Activated CD4-positive, alpha-beta T cell treated with anti-CD3 and anti-CD28 coated beads, Interleukin-2, amount 10 ng/mL, durations not matched to agents 24 days and 14 days (primary cell): ENCODE measurements around the gene ARF4. TPM values are rescaled to one million over a fixed set of nuclear protein-coding genes. Genes with fewer than 3 reads are reported as not detected.
A peak's percentile ranks its signal among the peaks of the same experiment; 100 is the strongest.

ENCODE experiments used
- DNase-seq: peaks from one replicate; pipeline ENCODE4 v3.0.0; 2022
- H3K27ac Mint-ChIP-seq: one replicate; pipeline ENCODE4 v1.8.0; 2022; ENCODE audit warnings: mild to moderate bottlenecking, mixed read lengths
- H3K27me3 Mint-ChIP-seq: one replicate; pipeline ENCODE4 v1.8.0; 2022; ENCODE audit warnings: mixed read lengths
- H3K36me3 Mint-ChIP-seq: one replicate; pipeline ENCODE4 v1.8.0; 2022; ENCODE audit warnings: low read depth, mild to moderate bottlenecking, mixed read lengths
- H3K4me1 Mint-ChIP-seq: one replicate; pipeline ENCODE4 v1.8.0; 2021; ENCODE audit warnings: mixed read lengths
- H3K4me3 Mint-ChIP-seq: one replicate; pipeline ENCODE4 v1.8.0; 2022; ENCODE audit warnings: mild to moderate bottlenecking, moderate library complexity, mixed read lengths
- H3K9me3 Mint-ChIP-seq: one replicate; pipeline ENCODE4 v1.8.0; 2021; ENCODE audit warnings: mixed read lengths
- intact Hi-C: fragments of 100-400 bp; cut with micrococcal nuclease; formaldehyde crosslinking; loops from one replicate; pipeline ENCODE4 v1.15.1; 2023
- total RNA-seq: library from RNA; stranded (reverse); gene quantifications from 2 replicates; pipeline ENCODE4 v1.2.3, GENCODE V29; 2022

ARF4 gene
- total RNA-seq, 1 donor from 2014 or later, result 84.4 TPM

GRCh38 chr3:57598765-57599360 is 1.7 kb upstream of the ARF4 start:
- H3K27me3 Mint-ChIP-seq, result no peaks in the 10 kb centered on the region
- H3K36me3 Mint-ChIP-seq, result peaks cover 38% of the 10 kb centered on the region
- no peaks in the 10 kb centered on the region for H3K9me3 Mint-ChIP-seq
- H3K4me3 Mint-ChIP-seq, result peak overlapping the region; percentile 87
- peaks cover 24% of the 10 kb centered on the region for H3K4me1 Mint-ChIP-seq
- intact Hi-C loops, result loop anchor here (5.0 kb wide), 2 partner anchors 372 to 1042 kb away; partner anchors contain the start of genes APPL1 and CCDC66
- H3K27ac Mint-ChIP-seq, result peak overlapping the region; percentile 99
- DNase-seq, result no peak

- Mint-ChIP-seq H3K27me3 (no peaks in the 10 kb centered on the region), H3K4me1 (peaks cover 33% of the 10 kb centered on the region), H3K36me3 (peaks cover 34% of the 10 kb centered on the region), H3K4me3 (peak overlapping the region; percentile 87), H3K27ac (peak overlapping the region; percentile 99), H3K9me3 (no peaks in the 10 kb centered on the region)
- DNase-seq, result peak; percentile 92
- intact Hi-C loops, result loop anchor here (1.0 to 5.0 kb wide), 6 partner anchors 40 to 1039 kb away; partner anchors contain the start of genes APPL1, CCDC66, HTD2 and PDE12
These were observed 533 bp downstream of the ARF4 start for GRCh38 chr3:57596495-57597126.

GRCh38 chr3:57594576-57594975 is 2.6 kb downstream of the ARF4 start:
- Mint-ChIP-seq H3K9me3 (no peaks in the 10 kb centered on the region), H3K36me3 (peaks cover 31% of the 10 kb centered on the region), H3K27ac (no peak overlapping the region), H3K4me1 (peaks cover 34% of the 10 kb centered on the region), H3K27me3 (no peaks in the 10 kb centered on the region), H3K4me3 (peak overlapping the region; percentile 87)
- intact Hi-C loops, result no loop called here
- no peak for DNase-seq

GRCh38 chr3:57594144-57594543 is 3.0 kb downstream of the ARF4 start:
- Mint-ChIP-seq H3K27ac (no peak overlapping the region), H3K27me3 (no peaks in the 10 kb centered on the region), H3K36me3 (peaks cover 29% of the 10 kb centered on the region), H3K9me3 (no peaks in the 10 kb centered on the region), H3K4me1 (peaks cover 31% of the 10 kb centered on the region), H3K4me3 (peak overlapping the region; percentile 87)
- intact Hi-C loops, result no loop called here
- DNase-seq, result no peak

- Mint-ChIP-seq H3K27ac (no peak overlapping the region), H3K9me3 (no peaks in the 10 kb centered on the region), H3K27me3 (no peaks in the 10 kb centered on the region), H3K4me3 (no peak overlapping the region), H3K4me1 (peaks cover 23% of the 10 kb centered on the region), H3K36me3 (peaks cover 20% of the 10 kb centered on the region)
- intact Hi-C loops, result no loop called here
- DNase-seq, result no peak
These were observed 4.8 kb downstream of the ARF4 start for GRCh38 chr3:57592306-57592705.

GRCh38 chr3:57587905-57588304 is 9.2 kb downstream of the ARF4 start:
- H3K27me3 Mint-ChIP-seq, result no peaks in the 10 kb centered on the region
- peaks cover 18% of the 10 kb centered on the region for H3K4me1 Mint-ChIP-seq
- peaks cover 28% of the 10 kb centered on the region for H3K36me3 Mint-ChIP-seq
- intact Hi-C loops, result no loop called here
- H3K9me3 Mint-ChIP-seq, result no peaks in the 10 kb centered on the region
- DNase-seq, result no peak
- H3K27ac Mint-ChIP-seq, result no peak overlapping the region
- no peak overlapping the region for H3K4me3 Mint-ChIP-seq

GRCh38 chr3:57586778-57587177 is 10.4 kb downstream of the ARF4 start:
- no peak overlapping the region for H3K4me3 Mint-ChIP-seq
- no peak overlapping the region for H3K27ac Mint-ChIP-seq
- intact Hi-C loops, result no loop called here
- DNase-seq, result no peak
- H3K27me3 Mint-ChIP-seq, result no peaks in the 10 kb centered on the region
- H3K36me3 Mint-ChIP-seq, result peaks cover 31% of the 10 kb centered on the region
- H3K4me1 Mint-ChIP-seq, result peaks cover 16% of the 10 kb centered on the region
- H3K9me3 Mint-ChIP-seq, result no peaks in the 10 kb centered on the region

- peaks cover 34% of the 10 kb centered on the region for H3K36me3 Mint-ChIP-seq
- H3K27me3 Mint-ChIP-seq, result no peaks in the 10 kb centered on the region
- no peak overlapping the region for H3K27ac Mint-ChIP-seq
- H3K4me3 Mint-ChIP-seq, result no peak overlapping the region
- intact Hi-C loops, result no loop called here
- H3K4me1 Mint-ChIP-seq, result peaks cover 14% of the 10 kb centered on the region
- DNase-seq, result no peak
- H3K9me3 Mint-ChIP-seq, result no peaks in the 10 kb centered on the region
These were observed 13.6 kb downstream of the ARF4 start for GRCh38 chr3:57583544-57583943.

GRCh38 chr3:57582474-57583168 is 14.5 kb downstream of the ARF4 start:
- no peaks in the 10 kb centered on the region for H3K9me3 Mint-ChIP-seq
- no peak overlapping the region for H3K4me3 Mint-ChIP-seq
- peaks cover 16% of the 10 kb centered on the region for H3K4me1 Mint-ChIP-seq
- intact Hi-C loops, result no loop called here
- no peak overlapping the region for H3K27ac Mint-ChIP-seq
- H3K36me3 Mint-ChIP-seq, result peaks cover 41% of the 10 kb centered on the region
- DNase-seq, result no peak
- H3K27me3 Mint-ChIP-seq, result no peaks in the 10 kb centered on the region

GRCh38 chr3:57577801-57578200 is 19.3 kb downstream of the ARF4 start:
- no peak for DNase-seq
- Mint-ChIP-seq H3K36me3 (peaks cover 48% of the 10 kb centered on the region), H3K27ac (peak overlapping the region; percentile 34), H3K4me3 (no peak overlapping the region), H3K9me3 (no peaks in the 10 kb centered on the region), H3K4me1 (peaks cover 13% of the 10 kb centered on the region), H3K27me3 (no peaks in the 10 kb centered on the region)
- intact Hi-C loops, result no loop called here

- Mint-ChIP-seq H3K4me1 (peaks cover 13% of the 10 kb centered on the region), H3K4me3 (no peak overlapping the region), H3K36me3 (peaks cover 56% of the 10 kb centered on the region), H3K27ac (no peak overlapping the region), H3K9me3 (no peaks in the 10 kb centered on the region), H3K27me3 (no peaks in the 10 kb centered on the region)
- no peak for DNase-seq
- intact Hi-C loops, result no loop called here
These were observed 21.0 kb downstream of the ARF4 start for GRCh38 chr3:57575966-57576626.

- intact Hi-C loops, result no loop called here
- H3K4me3 Mint-ChIP-seq, result no peak overlapping the region
- no peak for DNase-seq
- peaks cover 53% of the 10 kb centered on the region for H3K36me3 Mint-ChIP-seq
- H3K4me1 Mint-ChIP-seq, result peaks cover 8% of the 10 kb centered on the region
- H3K27me3 Mint-ChIP-seq, result no peaks in the 10 kb centered on the region
- no peak overlapping the region for H3K27ac Mint-ChIP-seq
- no peaks in the 10 kb centered on the region for H3K9me3 Mint-ChIP-seq
These were observed 25.0 kb downstream of the ARF4 start for GRCh38 chr3:57572096-57572495.

GRCh38 chr3:57570878-57571277 is 26.3 kb downstream of the ARF4 start:
- Mint-ChIP-seq H3K9me3 (no peaks in the 10 kb centered on the region), H3K4me1 (peaks cover 1% of the 10 kb centered on the region), H3K4me3 (no peak overlapping the region), H3K27ac (peak overlapping the region; percentile 29), H3K27me3 (no peaks in the 10 kb centered on the region), H3K36me3 (peaks cover 48% of the 10 kb centered on the region)
- intact Hi-C loops, result no loop called here
- DNase-seq, result no peak
